GM23338 (cell line): ENCODE measurements around the gene GPATCH3.

Experiments used
- POLR2AphosphoS5 ChIP-seq: IDR thresholded peaks from 2 replicates; pipeline ENCODE4 v1.6.1; 2016; ENCODE audit warnings: antibody characterized with exemption, low read depth
- TF ChIP-seq, protein P1 (sequence below), 2 experiments: fragments of 200-600 bp in 1 of 2; sonication (generic) in 1 of 2; conservative IDR thresholded peaks; 2 replicates each; pipeline versions ENCODE4 v1.5.1 to v1.6.1; 2016 to 2017; ENCODE audit warnings: antibody characterized with exemption in 2 of 2, low read depth in 2 of 2, mild to moderate bottlenecking in 2 of 2, moderate library complexity in 1 of 2

DNA sequence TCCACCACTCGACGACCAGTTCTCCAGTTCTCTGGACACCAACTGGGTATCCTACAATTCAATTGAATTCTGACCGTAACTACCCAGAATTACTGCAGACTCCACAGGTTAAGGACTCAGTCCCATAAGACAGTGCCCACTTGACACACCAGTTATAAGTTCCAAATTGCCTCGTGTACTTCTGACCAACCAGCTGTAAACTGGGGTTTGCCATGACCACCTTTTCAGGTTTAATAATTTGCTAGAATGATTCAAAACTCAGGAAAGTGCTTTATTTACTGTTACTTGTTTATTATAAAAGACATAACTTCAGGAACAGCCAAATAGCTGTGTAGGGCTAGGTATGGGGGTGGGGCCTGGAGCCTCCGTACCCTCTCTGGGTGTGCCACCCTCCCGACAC is 36.6 kb upstream of the GPATCH3 start:
- TF ChIP-seq, protein P1, sequence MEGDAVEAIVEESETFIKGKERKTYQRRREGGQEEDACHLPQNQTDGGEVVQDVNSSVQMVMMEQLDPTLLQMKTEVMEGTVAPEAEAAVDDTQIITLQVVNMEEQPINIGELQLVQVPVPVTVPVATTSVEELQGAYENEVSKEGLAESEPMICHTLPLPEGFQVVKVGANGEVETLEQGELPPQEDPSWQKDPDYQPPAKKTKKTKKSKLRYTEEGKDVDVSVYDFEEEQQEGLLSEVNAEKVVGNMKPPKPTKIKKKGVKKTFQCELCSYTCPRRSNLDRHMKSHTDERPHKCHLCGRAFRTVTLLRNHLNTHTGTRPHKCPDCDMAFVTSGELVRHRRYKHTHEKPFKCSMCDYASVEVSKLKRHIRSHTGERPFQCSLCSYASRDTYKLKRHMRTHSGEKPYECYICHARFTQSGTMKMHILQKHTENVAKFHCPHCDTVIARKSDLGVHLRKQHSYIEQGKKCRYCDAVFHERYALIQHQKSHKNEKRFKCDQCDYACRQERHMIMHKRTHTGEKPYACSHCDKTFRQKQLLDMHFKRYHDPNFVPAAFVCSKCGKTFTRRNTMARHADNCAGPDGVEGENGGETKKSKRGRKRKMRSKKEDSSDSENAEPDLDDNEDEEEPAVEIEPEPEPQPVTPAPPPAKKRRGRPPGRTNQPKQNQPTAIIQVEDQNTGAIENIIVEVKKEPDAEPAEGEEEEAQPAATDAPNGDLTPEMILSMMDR (conservative IDR thresholded peaks at IDR 0.05; ENCODE audit: low read depth in 2 of 2): no peak
- no peak for TF ChIP-seq POLR2AphosphoS5
